ENCODE results near the gene MTUS2.

- TF ChIP-seq, protein P1, sequence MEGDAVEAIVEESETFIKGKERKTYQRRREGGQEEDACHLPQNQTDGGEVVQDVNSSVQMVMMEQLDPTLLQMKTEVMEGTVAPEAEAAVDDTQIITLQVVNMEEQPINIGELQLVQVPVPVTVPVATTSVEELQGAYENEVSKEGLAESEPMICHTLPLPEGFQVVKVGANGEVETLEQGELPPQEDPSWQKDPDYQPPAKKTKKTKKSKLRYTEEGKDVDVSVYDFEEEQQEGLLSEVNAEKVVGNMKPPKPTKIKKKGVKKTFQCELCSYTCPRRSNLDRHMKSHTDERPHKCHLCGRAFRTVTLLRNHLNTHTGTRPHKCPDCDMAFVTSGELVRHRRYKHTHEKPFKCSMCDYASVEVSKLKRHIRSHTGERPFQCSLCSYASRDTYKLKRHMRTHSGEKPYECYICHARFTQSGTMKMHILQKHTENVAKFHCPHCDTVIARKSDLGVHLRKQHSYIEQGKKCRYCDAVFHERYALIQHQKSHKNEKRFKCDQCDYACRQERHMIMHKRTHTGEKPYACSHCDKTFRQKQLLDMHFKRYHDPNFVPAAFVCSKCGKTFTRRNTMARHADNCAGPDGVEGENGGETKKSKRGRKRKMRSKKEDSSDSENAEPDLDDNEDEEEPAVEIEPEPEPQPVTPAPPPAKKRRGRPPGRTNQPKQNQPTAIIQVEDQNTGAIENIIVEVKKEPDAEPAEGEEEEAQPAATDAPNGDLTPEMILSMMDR (IDR thresholded peaks at IDR 0.05; ENCODE audit: low read depth, low read length, poor library complexity, severe bottlenecking): no peak
- TF ChIP-seq EZH2phosphoT487 (IDR thresholded peaks at IDR 0.05; ENCODE audit: borderline replicate concordance, low read length): no peak
These were observed 161.4 kb downstream of the MTUS2 start for GRCh38 chr13:28981530-28981929.

Measured in DOHH2 (cell line).